SK-N-SH (cell line): Measurements from ENCODE around the gene ZIM2.

Source experiments
- EZH2phosphoT487 ChIP-seq: fragments of 200-600 bp; sonication (generic); IDR thresholded peaks from 2 replicates; pipeline ENCODE4 v1.6.1; 2017; ENCODE audit warnings: low read depth, mixed run types, mild to moderate bottlenecking, antibody characterized with exemption, moderate library complexity, borderline replicate concordance
- SIN3A ChIP-seq: IDR thresholded peaks from 2 replicates; pipeline ENCODE4 v1.6.1; 2012; ENCODE audit warnings: low read depth, mild to moderate bottlenecking, low read length, moderate library complexity, borderline replicate concordance
- TF ChIP-seq, protein P1 (sequence below): fragments of 200-600 bp; sonication (generic); IDR thresholded peaks from 2 replicates; pipeline ENCODE4 v1.6.1; 2017; ENCODE audit warnings: antibody characterized with exemption, mild to moderate bottlenecking, moderate library complexity

GRCh38 chr19:56869886-56870285, 29.4 kb upstream of the ZIM2 start:
- TF ChIP-seq, protein P1, sequence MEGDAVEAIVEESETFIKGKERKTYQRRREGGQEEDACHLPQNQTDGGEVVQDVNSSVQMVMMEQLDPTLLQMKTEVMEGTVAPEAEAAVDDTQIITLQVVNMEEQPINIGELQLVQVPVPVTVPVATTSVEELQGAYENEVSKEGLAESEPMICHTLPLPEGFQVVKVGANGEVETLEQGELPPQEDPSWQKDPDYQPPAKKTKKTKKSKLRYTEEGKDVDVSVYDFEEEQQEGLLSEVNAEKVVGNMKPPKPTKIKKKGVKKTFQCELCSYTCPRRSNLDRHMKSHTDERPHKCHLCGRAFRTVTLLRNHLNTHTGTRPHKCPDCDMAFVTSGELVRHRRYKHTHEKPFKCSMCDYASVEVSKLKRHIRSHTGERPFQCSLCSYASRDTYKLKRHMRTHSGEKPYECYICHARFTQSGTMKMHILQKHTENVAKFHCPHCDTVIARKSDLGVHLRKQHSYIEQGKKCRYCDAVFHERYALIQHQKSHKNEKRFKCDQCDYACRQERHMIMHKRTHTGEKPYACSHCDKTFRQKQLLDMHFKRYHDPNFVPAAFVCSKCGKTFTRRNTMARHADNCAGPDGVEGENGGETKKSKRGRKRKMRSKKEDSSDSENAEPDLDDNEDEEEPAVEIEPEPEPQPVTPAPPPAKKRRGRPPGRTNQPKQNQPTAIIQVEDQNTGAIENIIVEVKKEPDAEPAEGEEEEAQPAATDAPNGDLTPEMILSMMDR: no peak
- TF ChIP-seq EZH2phosphoT487: no peak
- TF ChIP-seq SIN3A: no peak
